NOMO-1 treated with DMSO at 0.1 percent for 48 hours (cell line): ENCODE measurements around the gene MRPS34.

Source experiments
- DNase-seq: peaks from one replicate; lab custom pipeline; 2025; ENCODE audit not compliant: unreplicated experiment; lab: John Stamatoyannopoulos, UW

The MRPS34 gene

GRCh38 chr16:1794908-1795666 is 22.2 kb upstream of the MRPS34 start:
- no peak for DNase-seq

DNA sequence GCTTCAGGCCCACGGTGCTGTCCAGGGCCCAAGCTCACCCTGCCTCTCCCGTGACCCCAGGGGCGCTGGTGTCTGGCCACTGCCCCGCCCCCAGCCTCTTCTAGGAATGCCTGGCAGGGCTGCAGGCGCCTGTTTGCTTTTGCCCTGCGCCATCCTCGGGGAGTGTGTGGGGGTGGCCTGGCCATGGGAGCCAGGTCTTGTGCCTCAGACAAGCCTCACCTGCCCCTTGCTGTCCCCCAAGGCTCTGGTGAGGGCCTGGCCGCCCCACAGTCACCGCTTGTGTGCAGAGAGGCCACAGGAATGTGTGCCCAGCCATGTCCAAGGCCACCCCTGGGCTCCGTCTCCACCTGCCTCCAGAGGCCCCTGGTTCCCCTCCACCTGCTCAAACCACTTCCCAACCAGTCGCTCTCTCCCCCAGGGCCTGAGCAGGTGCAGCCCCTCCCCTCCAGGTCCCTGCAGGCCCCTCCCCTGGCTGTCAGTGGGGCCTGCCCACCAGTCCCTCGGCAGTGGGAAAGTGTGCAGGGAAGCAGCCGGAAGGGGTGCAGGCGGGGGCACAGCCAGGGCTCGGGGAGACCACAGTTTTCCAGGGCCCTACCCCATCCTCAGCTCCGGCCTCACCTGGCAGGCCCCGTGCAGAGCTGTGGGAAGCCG is 21.4 kb upstream of the MRPS34 start:
- no peak for DNase-seq

DNA sequence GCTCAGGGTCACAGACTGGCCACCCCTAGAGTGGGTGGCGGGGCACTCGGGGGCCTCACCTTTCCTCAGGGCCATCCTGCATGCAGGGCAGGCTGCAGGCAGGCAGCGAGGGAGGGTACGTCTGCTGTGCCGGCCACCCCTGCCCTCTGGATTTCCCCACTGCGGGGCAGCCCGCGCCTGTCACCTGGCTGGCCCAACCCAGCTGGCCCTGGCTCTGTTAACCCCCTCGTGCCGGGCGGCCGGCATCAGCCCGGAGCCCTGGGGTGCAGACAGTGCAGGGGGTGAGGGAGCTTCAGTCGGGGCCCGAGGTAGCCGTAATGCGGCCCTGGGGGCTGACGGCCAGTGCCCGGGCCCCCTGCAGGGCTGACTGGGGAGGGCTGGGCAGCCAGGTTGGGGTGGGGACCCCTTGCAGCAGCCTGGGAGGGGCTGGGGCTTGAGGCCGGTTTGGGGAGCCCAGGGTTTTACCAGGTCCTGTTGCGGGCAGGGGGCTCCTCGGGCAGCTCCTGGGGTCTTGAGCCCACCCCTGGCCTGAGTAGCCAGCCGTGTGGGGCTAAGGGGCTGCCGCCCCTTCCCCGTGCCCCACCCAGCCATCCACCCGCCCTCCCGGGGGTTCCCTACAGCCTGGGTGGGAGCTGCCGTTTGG is 20.8 kb upstream of the MRPS34 start, which contains the start of gene IGFALS:
TSS of gene IGFALS (minus strand) at position 128 of the 643 bp plus-strand sequence. CDS start at position 75, 53 bp downstream.
- no peak for DNase-seq

DNA sequence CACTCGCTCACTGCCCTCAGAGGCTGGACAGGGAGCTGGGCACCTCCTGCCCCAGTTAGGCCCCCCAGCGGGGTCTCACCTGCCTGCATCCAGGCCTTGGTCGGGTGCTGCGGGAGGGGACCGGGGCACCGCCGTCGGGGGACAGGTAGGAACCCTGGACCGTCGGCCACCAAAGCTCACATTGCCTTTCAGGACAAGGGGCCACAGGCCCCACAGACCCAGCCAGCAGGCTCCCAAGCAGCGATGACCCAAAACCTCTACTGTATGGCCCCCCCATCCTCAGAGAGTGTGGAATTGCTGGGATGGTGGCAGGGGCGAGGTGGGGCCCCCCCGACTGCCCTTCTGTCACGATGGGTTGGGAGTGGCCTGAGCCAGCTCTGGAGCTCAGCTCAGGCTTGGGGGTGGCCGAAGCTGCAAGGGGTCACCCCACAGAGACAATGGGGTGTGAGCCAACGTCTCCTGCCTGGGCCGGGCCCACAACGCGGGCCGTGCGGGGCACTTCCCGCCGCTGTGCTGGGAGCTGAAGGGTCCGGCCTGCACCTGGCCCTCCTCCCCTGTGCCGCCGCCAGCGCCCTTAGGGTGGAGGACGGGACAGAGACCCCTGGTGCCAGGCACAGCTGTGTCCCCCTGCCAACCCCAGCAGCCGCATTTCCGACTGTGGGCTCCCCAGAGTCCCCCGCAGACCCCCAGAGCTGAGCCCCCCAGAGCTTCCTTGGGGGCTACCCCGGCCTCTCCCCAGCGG is 20.1 kb upstream of the MRPS34 start:
- no peak for DNase-seq

GRCh38 chr16:1791943-1792812 is 19.2 kb upstream of the MRPS34 start:
- no peak for DNase-seq

GRCh38 chr16:1791256-1791942 is 18.5 kb upstream of the MRPS34 start:
- DNase-seq, result no peak

DNA sequence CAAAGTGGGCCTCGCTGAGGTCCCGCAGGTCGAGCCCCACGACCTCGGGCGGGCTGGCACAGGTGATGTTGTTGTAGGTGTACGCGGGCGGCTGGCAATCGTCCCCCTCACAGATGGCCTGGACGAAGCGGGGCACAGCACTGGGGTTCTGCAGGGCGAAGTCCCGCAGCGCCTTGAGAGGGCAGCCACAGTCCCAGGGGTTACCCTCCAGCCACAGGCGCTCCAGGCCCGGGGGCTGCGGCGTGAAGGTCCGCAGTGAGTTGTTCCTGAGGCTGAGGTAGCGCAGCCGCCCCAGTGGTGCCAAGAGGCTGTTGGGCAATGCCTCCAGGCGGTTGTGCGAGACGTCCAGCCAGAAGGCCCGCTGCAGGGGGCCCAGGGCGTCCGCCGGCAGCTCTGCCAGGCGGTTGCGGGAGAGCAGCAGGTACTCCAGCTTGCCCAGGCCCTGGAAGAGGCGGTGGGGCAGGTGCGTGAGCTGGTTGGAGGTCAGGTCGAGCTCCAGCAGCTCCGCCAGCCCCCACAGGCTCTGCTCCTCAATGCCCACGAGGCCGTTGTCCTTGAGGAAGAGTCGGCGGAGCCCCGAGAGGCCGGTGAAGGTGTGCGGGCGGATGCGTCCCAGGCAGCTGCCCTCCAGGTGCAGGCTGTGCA is 17.8 kb upstream of the MRPS34 start:
- DNase-seq, result no peak

GRCh38 chr16:1790261-1790610 is 17.3 kb upstream of the MRPS34 start:
- no peak for DNase-seq

DNA sequence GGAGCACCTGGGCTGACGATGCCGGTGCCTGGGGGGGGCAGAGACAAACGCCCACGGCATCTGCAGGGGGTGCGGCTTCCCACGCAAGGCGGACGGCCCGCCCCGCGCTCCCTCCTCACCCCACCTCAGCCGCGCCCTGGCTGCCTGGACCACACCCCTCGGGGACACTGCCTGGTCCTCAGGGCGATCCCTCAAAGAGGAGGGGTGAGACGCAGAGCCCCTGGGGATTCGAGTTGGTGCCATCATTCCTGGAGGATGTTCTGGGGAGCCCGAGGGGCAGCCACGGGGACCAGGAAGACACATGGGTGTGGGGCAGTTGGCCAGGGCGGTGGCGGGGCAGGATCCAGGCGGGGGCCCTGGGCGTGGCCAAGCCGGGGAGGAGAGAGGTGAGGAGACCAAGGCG is 16.7 kb upstream of the MRPS34 start:
- no peak for DNase-seq

DNA sequence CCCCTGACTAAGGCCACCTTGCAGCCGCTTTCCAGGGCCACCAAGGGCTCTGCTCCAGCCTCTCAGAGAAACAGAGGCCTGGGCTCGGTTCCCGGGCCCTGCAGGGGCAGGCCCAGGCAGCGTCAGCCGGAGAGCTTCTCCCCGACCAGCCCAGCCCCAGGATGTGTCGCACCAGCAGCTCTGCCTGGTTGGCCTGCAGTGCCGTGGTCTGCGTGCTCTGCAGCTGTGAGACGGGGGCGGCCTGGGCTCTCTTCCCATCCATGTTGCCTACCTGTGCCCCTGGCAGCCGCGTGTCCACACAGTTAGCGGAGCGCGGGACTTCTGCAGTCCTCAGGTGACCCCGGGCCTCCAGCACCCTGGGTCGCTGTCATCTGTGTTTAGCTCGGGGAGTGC is 15.8 kb upstream of the MRPS34 start:
- DNase-seq, result no peak

GRCh38 chr16:1788095-1788707 is 15.3 kb upstream of the MRPS34 start:
- no peak for DNase-seq

GRCh38 chr16:1787322-1788094 is 14.6 kb upstream of the MRPS34 start:
- DNase-seq, result no peak

DNA sequence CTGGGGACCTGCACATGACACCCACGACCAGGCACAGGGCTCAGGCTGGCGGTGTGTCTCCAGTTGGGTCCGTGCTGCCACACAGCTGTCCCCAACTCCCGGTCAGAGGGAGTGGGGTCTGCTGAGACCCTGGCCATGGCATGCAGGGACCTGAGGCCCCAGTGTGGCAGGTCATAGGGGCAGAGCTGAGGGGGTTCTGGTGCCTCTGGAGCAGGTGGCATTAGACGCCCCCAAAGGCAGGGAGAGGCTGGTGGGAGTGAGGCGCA is 14.1 kb upstream of the MRPS34 start:
- no peak for DNase-seq

DNA sequence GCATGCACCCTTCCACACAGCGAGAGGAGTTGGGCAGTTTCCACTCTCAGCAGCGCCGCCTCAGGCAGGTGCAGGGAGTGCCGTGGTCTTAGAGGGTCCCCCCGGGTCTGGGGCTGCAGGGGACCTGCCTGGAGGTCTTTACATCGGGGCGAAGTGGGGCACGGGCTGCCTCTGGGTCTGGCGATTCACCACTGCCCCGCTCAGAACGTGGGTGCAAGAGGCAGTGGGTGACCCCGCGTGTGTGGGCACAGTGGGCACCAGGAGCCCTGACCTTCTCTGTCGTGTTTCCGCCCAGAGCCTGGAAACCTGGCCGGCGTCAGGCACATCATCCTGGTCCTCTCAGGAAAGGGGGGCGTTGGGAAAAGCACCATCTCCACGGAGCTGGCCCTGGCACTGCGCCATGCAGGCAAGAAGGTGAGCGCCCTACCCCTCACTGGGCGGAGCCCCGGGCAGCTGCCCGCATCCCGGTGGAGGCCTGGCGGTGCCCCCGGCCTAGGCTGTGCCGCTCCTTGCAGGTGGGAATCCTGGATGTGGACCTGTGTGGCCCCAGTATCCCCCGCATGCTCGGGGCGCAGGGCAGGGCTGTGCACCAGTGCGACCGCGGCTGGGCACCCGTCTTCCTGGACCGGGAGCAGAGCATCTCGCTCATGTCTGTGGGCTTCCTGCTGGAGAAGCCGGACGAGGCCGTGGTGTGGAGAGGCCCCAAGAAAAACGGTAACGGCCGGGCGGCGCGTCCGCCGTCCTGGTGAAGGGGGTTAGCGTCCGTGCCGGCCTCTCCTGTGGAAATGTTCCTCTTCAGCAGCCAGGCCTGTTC is 13.5 kb upstream of the MRPS34 start:
- DNase-seq, result no peak

DNA sequence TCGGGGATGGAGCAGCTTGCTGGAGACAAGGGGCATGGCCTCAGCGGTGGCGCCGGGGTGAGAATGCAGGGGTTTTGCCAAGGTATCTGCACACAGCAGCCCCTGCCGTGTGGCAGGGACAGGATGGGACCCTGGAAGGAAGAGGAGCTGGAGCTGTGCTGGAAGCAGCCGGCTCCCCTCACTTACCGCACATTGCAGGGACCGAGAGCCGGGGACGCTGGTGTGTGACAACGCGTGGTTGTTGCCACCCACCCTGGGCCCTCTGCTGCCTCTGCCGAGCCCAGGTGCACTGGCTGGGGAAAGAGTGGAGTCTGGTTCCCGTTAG is 12.9 kb upstream of the MRPS34 start:
- no peak for DNase-seq

GRCh38 chr16:1784977-1785845 is 12.3 kb upstream of the MRPS34 start:
- no peak for DNase-seq
